Activated T-cell treated with anti-CD3 and anti-CD28 coated beads, Interleukin-2, amount 50 U/mL, for 1 hour (primary cell): ENCODE measurements around the gene NTN1.

Source experiments
- DNase-seq: peaks from one replicate; pipeline ENCODE4 v3.0.0-alpha.2; 2020

NTN1 gene

DNA sequence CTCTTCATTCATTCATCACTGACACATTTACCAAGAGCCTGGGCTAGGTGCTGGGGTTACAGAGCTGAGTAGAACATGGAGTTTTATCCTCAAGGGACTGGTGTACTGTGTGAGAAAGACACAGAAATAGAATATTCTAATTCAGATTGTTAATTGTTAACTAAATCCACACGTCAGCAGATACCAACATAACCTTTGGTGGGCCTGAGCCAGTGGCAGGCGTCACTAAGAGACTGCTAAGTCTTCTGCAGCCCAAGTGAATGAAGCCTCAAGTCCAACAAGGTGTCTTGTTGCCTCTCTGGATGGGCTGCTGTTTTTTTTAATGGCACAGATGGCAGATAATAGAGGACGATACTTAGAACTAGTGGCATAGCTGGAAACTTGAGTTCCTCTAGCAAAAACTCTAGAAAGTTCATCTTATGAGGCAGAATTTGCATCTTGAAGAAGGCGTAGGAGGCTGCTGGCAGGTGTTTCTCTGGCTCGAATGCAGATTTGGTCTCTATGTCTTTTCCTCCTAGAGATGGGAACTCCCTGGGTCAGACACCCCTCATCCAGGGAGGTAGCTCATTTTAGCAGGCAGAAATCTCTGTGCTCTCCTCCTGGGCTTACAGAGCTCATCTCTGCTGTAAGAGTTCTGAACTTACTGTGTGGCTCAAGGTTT is 179.5 kb downstream of the NTN1 start:
- no peak for DNase-seq

DNA sequence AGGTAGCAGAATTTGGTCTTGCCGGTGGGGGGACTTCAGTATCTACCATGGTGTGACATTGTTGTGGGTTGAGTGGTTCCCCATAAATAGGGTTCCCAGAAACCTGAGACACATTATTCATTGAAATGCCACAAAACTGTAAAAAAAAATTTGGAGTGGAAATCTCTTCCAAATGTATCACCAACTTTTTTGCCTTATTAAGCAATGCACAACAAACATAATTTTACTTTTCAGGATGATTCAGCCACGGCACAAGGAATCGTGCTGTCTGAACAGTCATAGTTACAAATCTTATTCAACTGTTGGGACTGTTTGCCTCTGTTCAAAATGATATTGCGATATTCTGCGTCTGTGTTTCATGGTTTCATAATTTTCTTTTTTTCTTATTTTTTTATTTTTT is 181.2 kb downstream of the NTN1 start:
- no peak for DNase-seq

DNA sequence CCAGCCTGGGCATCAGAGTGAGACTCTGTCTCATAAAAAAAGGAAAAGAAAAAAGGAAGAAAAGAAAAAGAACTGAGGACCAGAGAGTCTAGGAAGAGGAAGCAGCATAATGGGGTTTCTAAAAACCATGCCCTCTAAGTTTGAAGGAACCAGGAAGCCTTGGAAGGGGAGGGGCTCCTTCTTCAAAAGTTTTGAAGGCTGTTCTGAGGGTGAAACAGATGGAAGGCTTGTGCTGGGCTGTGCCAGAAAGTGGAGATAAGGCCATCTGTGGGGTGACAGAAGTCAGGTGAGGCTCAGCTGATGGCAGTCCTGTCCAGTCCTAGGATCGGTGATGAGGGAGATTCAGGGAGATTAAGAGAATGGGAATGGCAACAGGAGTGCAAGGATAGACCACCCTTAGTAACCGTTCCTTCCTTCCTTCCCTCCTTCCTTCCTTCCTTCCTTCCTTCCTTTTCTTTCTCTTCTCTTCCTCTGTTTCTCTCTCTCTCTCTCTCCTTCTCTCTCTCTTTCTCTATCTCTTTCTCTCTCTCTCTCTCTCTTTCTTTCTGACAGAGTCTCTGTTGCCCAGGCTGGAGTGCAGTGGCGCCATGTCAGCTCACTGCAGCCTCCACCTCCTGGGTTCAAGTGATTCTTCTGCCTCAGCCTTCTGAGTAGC is 182.6 kb downstream of the NTN1 start:
- DNase-seq, result no peak

DNA sequence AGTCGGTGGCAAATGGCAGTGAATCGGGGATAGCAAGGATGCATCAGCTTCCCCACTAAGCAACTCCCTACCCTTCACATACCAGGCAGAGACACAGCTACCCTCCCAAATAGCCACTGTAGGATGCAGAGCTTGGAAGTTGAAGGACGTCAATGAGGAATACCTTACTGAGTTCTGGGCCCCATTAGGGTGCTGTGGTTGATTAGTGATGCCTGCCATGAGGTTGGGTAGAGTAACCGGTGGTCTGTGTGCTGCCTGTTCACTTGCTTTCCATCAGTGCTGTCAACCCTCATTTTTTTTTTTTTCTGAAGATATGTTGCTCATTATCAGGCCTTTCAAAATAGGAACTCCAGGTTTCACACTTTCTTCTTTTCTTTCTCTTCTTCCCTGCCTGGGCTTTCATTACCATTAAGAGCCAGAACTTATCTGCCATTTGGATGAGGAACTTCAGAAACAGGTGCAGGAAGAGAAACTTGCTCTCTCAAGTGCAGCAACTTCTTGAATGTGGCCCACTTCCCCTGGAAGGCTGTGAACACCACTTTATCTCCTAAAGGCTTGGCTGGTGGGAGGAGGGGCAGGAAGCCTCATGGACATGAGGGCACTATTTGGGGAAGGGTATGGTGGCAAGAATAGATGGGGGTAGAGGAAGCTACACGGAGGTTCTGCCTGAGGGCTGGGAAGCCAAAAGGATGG is 183.5 kb downstream of the NTN1 start:
- DNase-seq, result no peak

DNA sequence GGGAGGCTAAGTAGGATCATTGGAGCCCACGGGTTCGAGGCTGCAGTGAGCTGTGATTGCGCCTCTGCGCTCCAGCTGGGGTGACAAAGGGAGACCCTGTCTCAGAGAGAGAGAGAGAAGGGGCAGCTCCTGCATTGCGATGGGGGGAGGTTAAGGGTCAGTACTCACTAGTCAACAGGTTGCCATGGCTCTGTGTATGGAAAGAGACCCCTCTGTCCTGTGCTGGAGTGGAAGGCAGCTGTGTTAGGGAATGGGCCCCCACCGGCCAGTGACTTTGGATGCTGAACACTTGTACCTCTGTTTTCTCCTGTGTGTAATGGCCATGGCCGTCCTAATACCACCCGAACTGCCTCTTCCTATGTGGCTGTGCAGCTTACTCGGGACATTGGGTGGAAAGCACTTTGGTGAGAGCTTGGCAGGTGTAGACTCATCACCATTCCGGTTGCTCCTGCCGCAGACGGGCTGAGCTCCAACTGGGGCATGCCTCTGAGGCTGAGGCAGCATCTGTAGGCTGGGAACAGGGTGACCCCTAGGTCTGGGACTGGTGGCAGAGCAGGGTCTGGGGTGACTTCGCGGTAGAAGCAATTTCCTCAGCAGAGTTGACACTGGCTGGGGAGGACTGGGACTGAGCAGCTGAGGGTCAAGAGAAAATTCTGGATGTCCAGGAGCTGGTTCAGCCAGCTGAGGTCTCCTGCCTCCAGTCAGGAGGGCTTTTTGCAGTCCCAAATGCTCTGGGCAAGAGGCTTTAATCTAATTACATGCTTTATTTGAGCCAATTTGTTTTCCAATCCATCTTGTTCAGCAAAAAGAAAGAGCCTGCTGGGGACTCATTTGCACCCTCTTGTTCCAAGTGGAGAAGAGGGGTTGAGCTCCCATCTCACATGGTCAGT is 184.5 kb downstream of the NTN1 start:
- no peak for DNase-seq

DNA sequence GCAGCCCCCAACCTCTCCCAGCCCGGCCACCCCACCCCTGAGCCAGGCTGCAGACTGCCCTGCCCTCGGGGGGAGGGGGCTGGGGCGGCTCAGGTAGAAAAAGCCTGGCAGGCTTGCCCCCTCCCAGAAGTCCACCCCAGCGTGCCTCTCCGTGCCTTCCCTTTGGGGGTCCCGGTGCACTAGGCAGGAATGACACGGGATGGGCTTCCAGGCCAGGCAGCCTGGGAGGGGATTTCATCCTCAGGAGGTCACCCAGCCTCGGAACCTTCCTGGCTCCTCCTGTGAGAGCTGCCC is 185.0 kb downstream of the NTN1 start:
- no peak for DNase-seq

DNA sequence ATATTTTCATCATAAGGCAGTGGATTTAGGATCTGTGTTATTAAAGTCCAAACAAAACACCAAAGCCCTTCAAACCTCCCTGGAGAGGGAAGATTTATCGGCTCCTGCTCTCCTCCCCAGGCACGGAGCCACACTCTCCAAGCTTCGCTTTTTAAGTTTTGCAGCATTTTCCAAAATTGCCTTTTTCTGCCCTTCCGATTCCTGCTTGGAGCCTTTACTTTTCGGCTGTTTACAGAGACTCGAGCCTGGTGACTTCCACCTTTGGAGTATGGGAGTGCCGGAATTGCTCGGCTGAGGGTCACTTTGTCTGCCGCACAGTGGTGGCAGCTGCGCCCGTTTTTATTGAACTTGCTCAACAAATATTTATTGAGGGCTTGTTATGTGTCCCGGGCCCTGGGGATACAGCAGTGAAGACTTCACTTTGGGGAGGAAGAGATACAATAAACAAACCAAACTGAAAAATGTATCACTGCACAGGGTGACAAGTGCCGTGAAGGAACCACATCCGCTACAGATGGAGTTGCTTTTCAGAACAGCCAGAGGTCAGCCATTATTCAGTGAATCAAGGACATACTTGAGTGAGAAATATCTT is 185.5 kb downstream of the NTN1 start:
- DNase-seq, result no peak

DNA sequence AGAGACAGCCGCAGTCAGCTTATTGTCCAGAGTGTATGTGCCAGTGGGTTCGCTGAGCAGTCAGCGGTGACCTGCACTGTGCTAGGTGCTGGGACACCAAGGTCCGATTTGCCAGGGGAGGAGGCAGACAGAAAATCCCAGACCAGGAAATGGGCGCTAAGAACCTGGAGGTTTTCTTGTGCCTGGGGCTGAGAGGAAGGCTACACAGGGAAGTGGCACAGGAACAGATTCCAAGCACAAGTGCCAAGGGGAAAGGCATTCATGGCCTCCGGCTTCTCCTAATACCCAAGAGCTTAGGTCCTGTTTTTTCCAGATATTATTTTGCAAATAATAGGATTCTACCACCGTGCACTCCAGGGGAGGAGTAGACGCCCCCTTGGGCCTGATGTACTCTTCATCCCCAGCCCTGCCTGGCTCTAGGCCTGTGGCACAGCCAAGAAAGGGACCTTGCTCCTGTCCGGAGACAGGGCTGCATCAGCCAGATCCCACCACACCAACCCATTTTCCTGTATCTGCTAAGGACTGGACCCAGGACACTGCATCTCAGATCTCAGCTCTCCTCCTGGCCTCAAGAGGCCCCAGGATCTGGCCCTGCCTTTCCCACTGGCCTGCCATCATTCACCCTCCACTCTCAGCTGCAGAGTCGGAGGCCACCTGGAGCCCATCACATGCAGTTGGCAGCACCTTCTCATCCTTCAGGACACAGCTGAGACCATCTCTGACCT is 187.2 kb downstream of the NTN1 start:
- DNase-seq, result no peak

DNA sequence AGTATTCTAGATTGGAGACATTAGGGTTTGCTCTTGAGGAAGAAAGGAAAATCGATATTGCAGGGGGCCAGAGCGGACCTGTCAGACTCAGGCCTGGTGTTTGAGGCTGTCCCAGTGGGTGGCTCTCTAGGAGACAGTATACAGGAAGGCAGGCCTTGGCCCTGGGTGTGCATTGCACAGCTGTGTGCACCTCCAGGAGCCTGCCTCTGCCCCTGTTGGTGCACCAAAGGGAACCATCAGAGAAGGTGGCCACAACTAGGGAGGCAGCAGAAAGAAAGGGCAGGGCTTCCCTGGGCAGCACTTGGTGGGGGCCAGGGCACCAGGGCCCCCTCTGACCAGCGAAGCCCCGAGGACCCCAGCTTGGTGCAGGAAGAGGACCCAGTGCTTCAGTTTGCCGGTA is 188.0 kb downstream of the NTN1 start:
- no peak for DNase-seq

DNA sequence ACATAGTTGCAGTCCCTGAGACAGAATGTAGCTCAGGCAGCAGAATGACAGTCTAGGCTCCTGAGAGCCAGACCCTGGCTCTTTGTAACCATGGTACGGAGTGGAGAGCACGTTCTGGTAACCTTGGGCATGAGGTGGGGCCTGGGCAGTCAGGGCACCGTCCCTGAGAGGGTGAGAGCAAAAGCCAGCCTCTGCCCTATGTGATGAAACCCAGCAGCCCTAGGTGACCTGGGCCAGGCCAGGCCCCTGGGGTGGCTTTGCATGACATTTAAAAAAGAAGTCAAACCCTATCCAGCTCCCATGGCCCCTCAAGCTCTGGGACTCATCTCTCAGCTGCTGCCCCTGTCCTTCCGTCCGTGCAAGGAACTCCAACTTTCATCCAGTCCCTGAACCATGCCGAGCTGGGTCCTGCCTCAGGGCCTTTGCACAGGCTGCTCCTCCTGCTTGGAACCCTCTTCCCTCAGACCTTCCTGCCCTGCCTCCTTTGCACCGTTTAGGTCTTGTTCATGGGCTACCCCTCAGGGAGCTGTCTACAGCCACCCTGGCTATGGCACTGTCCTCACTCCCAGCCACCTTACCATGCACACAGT is 188.6 kb downstream of the NTN1 start:
- no peak for DNase-seq

DNA sequence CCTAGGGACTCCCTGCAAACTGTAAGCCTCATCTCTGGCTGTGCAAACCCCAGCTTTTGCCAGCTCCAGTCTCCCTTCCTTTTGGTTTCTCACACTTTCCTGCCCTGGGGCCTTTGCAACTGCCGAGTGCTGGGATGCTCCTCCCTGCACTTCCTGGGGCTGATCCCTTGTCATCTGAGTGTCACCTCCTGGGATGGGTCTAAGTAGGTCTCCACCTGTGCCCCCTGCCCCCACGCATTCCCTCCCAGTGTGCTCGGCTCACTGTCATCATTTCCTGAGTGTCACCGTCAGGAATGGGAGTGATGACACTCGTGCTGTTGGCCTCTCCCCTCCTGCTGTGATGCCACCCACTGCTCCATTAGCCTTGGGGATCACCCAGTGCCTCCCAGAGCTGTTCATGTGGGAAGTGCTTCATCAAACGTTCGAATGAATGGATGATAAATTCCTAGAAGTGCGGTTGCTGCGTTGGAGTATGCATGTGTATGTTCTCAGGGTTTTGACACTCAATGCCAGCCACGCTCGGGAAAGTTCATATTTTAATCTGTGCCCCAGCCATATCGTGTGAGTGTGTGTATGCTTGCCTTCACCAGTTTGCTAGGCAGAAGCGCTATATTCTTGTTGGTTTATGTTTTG is 189.9 kb downstream of the NTN1 start:
- no peak for DNase-seq

DNA sequence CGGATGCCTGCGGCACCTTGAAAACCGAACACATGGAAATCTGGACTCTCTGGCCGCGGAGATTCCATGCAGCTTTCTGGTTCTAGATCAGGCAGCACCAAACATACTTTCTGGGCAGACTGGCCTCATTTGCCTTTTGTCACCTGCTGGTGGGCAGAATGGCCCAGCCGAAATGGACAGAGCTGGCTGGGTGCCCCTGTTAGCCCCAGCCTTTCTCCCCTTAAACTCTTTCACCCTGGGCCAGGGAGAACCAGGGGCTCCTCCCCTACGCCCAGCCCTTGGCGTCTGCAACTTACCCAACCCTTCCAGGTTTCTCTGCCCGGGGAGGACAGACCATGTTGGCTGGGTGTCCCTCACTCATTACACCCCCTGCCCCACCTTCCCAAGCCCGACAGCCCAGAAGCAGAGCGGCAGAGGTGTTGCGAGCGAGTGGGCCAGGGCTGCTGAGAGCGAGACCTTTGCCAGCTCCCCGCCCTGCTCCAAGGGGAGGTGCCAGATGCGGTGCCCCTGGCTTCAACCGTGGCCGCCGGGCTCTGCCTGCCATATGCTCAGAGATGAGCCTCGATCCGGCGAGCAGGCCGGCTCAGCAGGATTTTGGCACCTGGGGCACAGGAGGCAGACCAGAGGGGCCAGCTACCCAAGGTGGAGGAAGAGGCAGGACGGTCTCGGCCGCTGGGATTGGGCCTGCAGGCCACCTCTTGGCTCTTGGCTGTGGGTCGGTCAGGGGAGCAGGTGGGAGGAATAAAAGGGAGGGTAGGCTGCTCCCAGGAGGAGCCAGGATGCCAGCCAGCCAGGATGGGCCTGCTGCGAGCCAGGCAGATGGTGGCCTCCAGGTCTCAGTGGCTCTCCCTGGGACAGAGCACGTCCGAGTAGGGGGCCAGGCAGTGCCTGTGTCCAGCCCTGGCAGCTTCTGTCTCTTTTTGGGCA is 191.3 kb downstream of the NTN1 start:
- no peak for DNase-seq

DNA sequence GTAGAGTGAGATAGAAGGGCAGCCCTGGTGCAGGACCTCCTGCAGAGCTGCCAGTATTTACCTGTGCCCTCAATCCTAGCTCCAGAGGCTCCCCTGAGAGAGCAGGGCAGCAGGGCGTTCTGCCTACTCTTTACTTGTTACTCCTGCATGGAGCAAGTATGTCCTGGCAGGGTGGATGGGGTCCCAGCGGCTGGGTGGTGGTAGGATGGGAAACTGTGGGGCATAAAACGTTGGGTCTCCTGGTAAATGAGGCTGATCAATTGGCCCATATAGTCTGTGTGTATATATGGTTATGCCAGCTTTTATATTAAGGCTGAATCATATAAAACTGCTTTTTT is 192.0 kb downstream of the NTN1 start:
- DNase-seq, result no peak

DNA sequence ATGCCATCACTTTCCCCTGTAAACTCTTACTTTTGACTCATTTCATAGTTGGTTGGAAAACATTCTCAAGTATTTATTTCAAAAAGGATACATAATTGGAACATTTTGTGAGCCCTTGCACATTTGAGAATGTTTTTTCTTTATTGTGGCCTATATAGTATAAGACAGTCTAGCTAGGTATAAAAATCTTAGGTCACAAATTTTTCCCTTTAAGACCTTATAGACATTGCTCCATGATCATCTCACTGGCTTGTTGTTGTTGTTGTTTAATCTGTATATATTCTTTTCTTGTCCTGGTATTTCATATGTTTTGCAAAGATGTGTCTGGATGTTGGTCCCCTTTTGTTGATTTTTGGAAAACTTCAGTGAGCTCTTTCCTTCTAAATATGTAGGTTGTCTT is 194.2 kb downstream of the NTN1 start:
- no peak for DNase-seq

DNA sequence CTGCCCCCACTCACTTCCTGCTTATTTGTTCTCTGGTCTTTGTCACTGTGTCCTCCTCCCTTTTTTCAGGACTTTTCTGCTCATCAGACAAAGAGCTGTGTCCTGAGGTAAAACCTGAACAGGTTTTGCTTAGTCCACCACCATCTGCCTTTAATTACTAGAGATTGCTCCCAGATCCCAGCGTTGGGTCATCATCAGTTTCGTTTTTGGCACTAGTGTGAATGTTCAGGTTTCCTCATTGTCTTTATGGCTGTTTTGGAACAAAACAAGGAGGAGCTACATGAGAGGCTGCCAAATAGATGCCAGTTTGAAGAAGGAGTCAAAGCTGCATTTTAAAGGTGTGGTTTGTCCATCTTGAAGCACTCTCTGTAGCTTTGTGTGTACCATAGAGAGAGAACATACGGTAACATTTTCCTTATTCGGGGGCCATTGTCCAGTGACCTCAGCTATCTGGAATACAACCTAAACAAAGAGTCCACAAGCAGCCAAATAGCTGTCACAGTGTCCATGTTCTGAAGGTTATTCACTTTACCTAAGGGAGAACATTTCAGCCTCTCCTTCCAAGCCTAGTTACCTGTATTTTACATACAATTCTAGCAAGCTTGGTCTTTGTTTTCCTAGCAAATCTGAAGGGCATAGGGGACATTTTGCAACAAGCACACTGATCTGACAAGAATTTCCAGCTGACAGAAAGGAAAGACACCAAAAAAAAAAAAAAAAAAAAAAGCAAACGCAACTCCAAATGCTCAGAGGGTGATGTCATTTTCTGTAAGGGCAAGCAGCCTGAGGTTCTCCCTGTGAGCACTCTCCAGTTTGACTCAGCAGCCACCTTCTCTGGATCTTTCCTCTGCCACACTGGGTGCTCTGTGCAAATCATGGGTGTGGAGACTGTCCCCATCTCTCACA is 196.1 kb downstream of the NTN1 start:
- DNase-seq, result no peak

DNA sequence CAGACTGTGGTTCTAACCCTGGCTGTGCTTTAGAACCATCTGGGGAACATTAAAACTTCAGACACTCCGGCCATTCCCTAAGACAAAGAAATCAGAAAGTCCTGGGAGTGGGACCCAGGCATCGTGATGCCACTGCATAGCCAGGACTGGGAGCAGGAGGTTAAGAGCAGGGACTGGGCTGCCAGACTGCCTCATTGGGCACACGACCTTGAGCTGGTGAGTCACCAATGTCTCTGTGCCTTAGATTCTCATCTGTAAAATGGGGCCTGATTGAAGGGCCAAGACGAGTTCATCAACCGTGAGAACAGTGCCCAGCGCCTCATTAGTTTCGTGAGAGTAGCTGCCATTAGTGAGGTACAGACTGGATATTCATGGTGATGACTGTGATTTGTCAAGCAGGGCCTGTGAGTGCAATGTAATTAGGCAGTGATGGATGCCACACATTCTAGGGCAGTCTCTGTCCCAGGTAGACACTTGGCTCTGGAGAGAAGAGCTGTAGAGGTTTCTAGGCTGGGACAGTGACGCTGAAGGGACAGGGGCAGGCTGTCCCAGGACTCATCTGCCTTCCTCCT is 196.8 kb downstream of the NTN1 start:
- DNase-seq, result no peak

DNA sequence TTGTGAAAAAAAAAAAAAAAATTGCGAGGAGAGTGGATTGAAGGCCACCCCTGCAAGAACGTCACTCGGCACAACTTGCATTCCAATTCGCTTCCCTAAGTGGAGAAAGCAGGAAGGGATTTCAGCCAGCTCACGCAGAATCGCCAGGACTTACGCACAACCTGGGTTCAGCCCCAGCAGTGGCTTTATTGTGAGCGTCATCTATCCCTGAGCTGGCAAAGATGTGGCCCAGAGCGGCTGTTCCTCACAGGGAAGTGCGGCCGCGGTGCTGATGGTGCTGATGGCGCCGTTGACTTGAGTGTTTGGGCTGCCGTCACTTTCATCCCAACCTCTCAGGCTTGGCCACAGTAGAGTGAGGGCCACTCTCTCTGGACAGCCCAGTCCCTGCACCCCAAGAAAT is 197.6 kb downstream of the NTN1 start:
- no peak for DNase-seq

DNA sequence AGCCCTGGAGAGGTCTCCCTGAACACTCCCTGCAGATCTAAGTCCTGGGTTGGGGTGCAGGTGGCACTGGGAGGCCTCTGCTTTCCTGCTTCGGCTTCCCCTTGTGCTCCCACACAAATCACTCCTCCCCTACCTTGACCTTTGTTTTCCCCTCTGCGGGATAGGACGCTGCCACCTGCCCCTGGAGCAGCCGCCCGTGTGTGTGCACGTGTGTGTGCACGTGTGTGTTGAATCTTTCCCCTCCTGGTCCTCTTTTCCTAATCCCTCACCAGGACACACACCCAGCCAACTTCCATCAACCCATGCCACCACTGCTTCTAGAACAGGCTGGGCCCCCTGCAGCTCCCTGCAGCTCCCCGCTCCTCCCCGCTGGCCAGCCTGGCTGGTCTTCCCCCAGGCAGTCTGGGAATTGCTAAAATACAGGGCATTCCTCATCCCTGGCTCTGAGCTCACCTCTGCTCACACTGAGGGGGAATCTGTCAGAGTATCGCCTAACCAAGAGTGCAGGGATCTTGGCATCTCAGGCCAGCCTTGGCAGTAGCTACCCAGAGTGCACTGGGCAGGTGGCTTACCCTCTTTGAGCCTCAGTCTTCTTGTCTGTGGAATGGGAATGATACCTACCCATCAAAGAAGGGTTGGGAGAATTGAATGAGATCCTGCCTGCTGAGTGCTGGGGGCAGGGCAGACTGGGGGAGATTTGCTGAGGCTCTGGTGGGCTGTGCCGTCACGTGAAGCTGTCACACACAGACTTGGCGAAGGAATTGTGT is 198.5 kb downstream of the NTN1 start:
- DNase-seq, result no peak
